NCI-H82 treated with DMSO at 0.1 percent for 48 hours (cell line): ENCODE data around the gene C3AR1.
"Not testable (repeated sequence)": the region's sequence is repeated elsewhere in the genome, so short reads cannot be mapped to it uniquely, and the experiment has no call there.

ENCODE experiments used
- DNase-seq: peaks from one replicate; lab custom pipeline; 2025; ENCODE audit not compliant: unreplicated experiment; lab: John Stamatoyannopoulos, UW

The C3AR1 gene

DNA sequence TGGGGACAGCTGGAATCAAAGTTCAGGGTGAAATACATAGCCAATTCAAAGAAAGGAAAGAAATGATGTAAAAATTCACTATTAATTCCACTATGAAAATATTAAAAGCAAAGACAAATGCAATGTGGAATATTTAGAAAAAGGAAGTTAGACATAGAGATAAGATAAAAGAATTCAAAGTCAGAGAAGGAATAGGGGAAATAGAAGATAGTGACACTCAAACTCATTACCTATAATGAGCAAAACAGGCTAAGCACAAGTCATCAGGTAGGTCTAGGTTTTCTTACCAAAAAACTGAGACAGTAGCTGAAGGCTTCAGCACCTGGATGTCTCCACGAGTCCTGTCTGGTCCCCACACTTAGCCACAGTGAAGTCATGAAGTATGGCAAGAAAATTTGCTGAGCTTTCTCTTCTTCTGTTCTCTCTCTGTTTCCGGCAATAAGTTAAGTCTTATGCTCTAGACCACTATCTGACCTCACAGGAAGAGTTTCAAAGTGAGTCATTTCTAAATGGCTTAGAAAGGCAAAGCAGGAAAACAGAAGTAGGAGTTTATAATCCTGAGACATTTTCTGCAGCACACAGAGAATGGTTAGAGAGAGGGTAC, at the start of gene C3AR1:
Gene C3AR1, minus strand, starts transcription at position 369 of the 604 bp plus-strand sequence. CDS start 6,174 bp downstream, outside the sequence.
- DNase-seq = no peak

- not testable (repeated sequence) for DNase-seq
Measured at GRCh38 chr12:8113117-8113516, 47.0 kb upstream of the C3AR1 start.

DNA sequence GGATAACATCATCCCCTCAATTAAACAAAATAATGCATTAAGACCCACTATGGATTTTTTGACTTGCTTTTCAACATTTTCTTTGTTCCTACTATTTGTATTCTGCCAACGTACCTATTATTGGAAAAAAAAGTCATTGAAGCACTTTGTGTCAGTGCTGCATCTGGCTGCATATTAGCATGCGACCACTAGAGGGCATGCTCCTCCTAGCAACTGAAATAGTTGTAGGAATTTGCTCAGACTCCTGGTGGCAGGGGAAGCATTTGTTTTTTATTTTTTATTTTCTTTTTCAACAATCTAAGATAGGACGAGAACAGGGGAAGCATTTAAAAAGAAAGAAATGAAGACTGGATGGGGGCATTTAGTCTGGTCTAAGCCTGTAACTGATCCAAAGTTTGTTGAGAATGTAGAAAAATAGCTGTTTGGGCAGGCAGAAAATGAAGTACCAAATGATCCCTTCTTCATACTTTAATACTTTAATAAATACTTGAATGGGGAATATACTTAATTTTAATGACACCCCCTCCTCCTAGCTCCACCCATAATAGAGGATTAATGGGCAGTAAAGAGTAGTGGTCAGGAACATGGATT, 42.7 kb upstream of the C3AR1 start:
- DNase-seq = peak; percentile 9

- DNase-seq = no peak
Measured at GRCh38 chr12:8099235-8099634, 33.1 kb upstream of the C3AR1 start.

DNA sequence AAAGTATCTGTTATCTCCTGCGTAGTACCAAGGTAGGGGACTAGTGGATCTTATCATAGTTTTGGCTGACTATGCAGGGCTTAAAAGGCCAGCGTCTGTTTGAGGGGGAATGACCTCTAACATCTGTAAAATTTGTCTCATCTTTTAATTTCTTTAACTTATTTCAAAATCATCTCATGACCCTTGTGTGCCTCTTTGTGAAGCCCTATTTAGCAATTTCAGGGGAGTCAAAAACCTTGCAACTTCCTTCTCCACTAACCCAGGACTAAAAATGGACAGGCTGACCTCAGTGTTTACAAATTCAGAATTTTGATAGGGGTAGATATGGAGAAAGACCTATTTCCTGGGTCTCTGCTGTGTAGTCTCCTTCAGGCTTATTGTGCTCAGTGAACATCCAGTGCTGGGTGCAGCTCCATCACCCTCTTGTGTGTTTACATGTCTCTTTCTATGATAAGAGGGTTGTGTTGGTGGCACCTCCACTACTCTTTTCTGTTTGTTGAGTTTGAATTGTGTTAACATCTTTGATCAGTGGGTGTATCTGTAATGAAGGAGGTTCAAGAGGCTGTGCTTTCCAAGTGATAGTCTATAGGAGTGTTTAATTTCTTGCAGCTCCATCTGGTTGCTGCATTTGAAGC, 30.2 kb upstream of the C3AR1 start:
- DNase-seq = no peak

GRCh38 chr12:8093291-8093690, 27.1 kb upstream of the C3AR1 start:
- no peak for DNase-seq

- DNase-seq = no peak
Measured at GRCh38 chr12:8089716-8090115, 23.6 kb upstream of the C3AR1 start.

GRCh38 chr12:8089277-8089676, 23.1 kb upstream of the C3AR1 start:
- DNase-seq = not testable (repeated sequence)

- DNase-seq = peak; percentile 80
Measured at GRCh38 chr12:8088574-8088973, 22.4 kb upstream of the C3AR1 start.

DNA sequence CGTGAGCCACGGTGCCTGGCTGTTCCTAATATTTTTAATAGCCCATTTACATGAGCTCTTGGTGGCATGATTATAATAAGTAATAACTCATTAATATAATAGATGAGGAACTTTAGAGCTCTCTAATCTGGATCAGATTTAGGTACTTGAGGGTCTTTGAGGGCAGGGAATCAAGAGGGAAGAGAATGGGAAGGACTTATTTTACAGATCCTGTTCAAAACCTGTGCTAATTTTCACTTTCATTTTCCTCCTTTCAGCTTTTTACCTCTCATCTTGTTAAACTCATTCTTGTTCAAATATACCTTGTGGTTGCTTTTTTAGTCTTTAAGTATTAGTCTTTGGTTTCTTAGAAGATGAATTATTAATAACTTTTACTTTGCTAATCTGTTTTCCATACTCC, 21.5 kb upstream of the C3AR1 start:
- peak; percentile 23 for DNase-seq

DNA sequence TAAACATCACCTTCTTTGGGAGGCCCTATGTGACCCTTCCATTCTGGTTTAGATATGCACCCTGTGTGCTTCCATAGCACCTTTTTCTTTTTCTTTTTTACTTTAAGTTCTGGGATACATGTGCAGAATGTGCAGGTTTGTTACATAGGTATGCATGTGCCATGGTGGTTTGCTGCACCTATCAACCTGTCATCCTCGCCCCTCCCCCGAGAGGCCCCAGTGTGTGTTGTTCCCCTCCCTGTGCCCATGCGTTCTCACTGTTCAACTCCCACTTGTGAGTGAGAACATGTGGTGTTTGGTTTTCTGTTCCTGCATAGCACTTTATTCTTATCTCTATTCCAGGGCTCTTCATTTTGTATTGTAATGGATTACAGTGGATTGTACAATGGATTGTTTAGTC, 18.2 kb upstream of the C3AR1 start:
- not testable (repeated sequence) for DNase-seq

GRCh38 chr12:8082808-8083100, 16.6 kb upstream of the C3AR1 start:
- no peak for DNase-seq

DNA sequence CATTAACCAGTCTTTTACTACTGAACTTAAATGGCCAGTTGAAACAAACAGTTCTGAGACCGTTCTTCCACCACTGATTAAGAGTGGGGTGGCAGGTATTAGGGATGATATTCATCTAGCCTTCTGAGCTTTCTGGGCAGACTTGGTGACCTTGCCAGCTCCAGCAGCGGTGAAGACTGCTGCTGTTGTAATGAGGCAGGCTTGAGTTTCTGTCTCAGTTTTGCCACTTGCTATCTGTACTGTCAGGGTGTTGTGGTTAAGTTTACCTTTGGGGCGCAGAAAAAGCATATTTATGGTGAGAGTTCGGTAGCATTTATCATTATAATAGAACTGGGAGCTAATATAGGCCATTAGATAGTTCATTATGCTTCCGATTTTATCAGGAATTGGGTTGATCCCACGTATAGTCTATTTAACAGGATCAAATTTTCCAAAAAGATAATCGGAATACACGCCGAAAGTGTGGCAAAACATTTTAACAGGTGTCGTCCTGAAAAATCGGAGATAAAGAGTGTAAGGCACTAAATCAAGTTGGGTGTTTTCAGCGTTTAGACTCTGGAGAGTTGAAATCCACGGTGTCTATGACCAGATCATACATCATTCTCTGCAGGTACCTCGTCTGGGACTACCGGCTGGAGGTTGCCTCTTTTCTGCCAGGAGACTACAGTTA, 15.2 kb upstream of the C3AR1 start:
- no peak for DNase-seq

GRCh38 chr12:8080120-8080519, 14.0 kb upstream of the C3AR1 start:
- no peak for DNase-seq

DNA sequence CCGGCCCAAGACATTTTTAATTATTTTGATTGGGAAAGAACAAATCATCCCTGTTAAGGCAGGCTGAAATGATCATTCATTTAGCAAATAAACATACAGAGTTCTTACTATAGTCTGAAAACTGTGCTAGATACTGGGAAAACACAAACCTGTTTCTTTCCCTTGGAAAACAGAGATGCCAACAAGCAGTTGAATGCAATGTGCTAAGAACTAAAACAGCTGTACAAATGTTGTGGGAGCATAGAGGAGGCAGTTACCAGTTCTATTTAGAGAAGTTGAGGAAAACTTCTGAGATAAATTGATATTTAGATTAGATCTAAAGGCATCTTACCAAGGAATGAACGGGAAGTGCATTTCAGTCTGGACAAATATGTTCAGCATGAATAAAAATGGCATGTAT, 12.8 kb upstream of the C3AR1 start:
- no peak for DNase-seq

- DNase-seq = peak; percentile 7
Measured at GRCh38 chr12:8078398-8078797, 12.2 kb upstream of the C3AR1 start.

DNA sequence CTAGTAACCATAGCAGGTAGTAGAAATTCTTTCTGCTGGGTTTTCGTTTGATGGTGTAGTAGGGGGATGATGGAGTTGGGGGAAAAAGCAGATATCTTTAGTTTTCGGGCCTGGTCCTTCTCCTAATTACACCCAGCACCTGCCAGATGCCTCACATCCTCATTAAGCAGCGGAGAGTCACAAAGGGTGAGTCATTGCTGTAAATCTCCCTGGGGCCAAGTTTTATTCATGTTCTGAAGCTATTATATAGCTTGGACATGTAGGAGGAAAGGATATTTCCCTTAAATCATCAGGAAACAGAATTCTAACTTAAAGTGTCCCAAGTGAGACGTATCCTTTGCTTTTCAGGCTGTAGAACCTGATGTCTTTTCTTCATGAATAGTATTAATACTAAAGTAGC, 11.0 kb upstream of the C3AR1 start:
- DNase-seq = no peak

DNA sequence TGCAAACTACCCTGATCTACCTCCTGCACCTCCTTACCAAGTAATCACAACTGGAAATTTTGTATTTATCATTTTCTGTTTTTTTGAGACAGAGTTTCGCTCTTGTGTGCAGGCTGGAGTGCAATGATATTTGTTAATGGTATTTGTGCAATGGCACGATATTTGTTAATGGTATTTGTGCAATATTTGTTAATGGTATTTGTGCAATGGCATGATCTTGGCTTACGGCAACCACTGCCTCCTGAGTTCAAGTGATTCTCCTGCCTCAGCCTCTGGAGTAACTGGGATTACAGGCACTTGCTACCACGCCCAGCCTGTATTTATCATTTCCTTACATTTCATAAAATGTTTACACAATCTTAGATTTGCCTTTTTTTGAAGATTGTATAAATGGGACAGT, 10.2 kb upstream of the C3AR1 start:
- DNase-seq = no peak

DNA sequence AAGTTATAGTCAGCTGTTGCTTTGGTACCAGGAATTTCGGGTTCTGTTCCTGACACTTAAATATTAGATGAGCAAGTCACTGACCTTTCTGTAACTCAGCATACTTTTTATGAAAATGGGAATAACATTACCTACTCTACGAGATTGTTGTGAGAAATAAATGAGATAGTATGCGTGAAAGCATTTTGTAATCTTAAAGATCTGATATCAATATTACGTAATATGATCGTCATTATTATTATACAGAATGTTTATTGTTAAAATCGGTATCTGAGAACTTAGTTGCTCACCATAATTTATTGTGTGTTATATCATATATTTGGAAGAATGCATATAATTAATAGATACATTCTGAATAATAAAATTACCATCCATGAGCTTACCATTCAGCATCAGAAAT, 9.8 kb upstream of the C3AR1 start:
- no peak for DNase-seq

DNA sequence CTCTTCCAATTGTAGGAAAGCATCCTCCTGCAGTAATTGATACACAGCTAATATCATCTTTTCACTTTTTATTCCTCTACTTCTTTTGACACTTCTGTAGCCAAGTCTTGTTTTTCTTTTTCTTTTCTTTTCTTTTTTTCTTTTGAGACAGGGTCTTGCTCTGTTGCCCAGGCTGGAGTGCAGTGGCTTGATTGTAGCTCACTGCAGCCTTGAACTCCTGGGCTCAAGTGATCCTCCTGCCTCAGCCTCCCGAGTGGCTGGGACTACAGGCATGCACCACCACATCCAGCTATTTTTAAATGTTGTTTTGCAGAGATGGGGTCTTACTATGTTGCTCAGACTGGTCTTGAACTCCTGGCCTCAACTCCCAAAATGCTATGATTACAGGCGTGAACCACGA, 5.7 kb upstream of the C3AR1 start:
- DNase-seq = not testable (repeated sequence)

DNA sequence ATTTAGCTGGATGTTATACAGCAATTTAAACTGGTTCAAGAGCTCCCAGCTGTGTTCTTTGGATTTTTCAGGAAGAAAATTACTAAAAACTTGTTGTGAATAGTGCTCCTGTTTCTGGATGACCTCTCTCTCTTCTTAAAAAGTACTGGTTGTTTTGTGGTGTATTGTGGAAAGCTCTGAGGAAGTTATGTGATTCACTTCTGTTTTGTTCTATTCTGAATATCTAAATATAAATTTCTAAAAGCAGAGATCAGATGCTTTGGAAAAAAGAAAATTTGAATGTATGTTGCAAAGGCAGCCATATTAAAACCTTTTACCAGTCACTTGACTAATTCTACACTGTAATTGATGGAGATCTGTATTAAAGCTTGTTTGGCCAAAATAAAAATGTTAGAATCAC, 3.4 kb upstream of the C3AR1 start:
- no peak for DNase-seq

DNA sequence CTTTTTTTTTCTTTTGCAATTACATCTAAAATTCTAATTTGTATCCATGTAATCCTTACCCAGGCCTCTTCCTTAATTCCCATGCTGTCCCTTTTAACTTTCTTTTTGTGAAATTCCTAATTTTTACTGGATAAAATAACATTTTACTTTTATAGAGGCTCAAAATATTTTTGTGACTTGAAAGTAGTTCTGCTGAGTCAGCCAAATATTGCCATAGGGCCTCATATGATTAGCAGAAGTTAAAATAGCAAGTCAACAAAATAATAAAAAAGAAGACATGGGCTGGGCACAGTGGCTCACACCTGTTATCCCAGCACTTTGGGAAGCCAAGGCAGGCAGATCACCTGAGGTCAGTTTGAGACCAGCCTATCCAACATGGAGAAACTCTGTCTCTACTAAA, 2.0 kb downstream of the C3AR1 start:
- DNase-seq = no peak
